ENCODE data around the gene DAPK2.
A peak's percentile ranks its signal among the peaks of the same experiment; 100 is the strongest.

DAPK2 gene

DNA sequence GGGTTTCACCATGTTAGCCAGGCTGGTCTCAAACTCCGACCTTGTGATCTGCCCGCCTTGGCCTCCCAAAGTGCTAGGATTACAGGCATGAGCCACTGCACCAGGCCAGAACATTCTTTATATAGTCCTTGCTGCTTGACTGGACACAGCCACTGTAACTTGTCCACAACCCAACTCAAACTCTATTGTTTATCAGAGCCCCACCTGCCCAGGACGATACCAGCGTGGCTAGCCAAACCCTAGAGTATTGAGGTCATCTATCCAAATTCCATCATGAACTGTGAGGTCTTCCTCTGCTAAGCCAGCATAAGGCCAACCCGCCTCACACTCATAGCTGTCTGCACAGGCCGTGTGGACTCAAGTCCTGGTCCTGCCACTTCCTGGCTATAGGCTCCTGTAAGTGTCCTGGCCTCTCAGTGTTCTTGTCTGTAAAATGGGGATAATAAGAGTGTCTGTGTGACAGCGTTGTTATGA lies 63.9 kb downstream of the DAPK2 start:
- Histone ChIP-seq H3K4me3 (ENCODE audit: low read depth, low read length) (no peak overlapping the region), H3K27ac (peak overlapping the region; percentile 68), H3K36me3 (no peaks in the 10 kb centered on the region), H3K27me3 (ENCODE audit: insufficient read depth, low read depth, severe bottlenecking) (no peaks in the 10 kb centered on the region), H3K9me3 (ENCODE audit: severe bottlenecking) (no peaks in the 10 kb centered on the region)
- TF ChIP-seq, protein P1, sequence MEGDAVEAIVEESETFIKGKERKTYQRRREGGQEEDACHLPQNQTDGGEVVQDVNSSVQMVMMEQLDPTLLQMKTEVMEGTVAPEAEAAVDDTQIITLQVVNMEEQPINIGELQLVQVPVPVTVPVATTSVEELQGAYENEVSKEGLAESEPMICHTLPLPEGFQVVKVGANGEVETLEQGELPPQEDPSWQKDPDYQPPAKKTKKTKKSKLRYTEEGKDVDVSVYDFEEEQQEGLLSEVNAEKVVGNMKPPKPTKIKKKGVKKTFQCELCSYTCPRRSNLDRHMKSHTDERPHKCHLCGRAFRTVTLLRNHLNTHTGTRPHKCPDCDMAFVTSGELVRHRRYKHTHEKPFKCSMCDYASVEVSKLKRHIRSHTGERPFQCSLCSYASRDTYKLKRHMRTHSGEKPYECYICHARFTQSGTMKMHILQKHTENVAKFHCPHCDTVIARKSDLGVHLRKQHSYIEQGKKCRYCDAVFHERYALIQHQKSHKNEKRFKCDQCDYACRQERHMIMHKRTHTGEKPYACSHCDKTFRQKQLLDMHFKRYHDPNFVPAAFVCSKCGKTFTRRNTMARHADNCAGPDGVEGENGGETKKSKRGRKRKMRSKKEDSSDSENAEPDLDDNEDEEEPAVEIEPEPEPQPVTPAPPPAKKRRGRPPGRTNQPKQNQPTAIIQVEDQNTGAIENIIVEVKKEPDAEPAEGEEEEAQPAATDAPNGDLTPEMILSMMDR (IDR thresholded peaks at IDR 0.05; ENCODE audit: low read depth, low read length) = no peak
- DNase-seq = no peak

DNA sequence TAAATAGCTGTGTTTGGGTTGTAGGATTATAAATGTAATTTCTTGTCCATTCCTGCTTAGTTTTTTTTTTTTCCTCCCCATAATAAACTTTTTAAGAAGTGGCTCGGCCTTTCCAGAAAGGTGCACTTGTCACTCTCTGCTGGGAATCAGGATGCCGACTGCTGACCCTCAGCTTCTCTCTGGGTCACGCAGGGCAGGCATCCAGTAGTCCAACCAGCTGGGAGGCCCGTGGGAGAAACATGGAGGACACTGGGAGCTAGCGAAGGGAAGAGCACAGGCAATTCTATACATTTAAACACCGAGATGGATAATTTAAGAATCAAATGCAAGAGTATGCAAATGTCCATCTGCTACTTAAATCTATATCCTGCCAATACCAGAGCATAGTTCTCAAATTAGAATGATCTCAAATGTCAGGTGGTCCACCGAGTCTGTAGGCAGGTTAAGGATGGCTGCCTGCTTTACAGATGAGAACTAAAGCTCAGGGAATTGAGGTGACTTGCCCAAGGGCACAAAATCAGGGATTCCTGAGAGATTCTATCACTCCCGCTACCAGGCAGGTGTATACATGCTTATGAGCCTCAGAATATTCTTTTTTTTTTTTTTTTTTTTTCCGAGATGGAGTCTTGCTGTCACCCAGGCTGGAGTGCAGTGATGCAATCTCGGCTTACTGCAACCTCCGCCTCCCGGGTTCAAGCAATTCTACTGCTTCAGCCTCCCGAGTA lies 64.5 kb downstream of the DAPK2 start:
- no peak for DNase-seq
- no peaks in the 10 kb centered on the region for H3K36me3 ChIP-seq
- no peaks in the 10 kb centered on the region for H3K27me3 ChIP-seq (ENCODE audit: insufficient read depth, low read depth, severe bottlenecking)
- no peak overlapping the region for H3K27ac ChIP-seq
- no peak overlapping the region for H3K4me3 ChIP-seq (ENCODE audit: low read depth, low read length)
- H3K9me3 ChIP-seq (ENCODE audit: severe bottlenecking) = no peaks in the 10 kb centered on the region
- TF ChIP-seq, protein P1 (IDR thresholded peaks at IDR 0.05; ENCODE audit: low read depth, low read length) = no peak

DNA sequence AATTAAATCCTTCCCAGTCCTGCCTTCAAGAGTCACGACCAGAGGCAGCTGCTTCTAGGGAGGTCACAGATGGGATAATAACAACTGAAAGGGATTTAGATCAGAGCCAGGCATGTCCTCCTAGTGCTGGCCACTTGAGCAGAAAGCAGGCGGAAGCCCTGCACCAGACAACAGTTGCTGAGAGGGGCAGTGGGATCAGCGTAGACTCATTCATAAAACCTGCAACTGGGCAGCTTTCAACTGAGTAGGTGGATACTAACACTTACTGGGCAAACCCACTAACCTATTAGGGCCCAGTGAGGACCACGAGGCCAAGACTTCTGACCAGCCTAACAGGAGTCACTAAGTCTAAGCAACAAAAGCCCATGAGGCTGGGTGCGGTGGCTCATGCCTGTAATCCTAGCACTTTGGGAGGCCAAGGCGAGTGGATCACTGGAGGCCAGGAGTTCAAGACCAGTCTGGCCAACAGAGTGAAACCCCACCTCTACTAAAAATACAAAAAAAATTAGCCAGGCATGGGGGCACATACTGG lies 67.0 kb downstream of the DAPK2 start:
- Histone ChIP-seq H3K36me3 (no peaks in the 10 kb centered on the region), H3K27me3 (ENCODE audit: insufficient read depth, low read depth, severe bottlenecking) (no peaks in the 10 kb centered on the region), H3K4me3 (ENCODE audit: low read depth, low read length) (no peak overlapping the region), H3K27ac (peak overlapping the region; percentile 80), H3K9me3 (ENCODE audit: severe bottlenecking) (no peaks in the 10 kb centered on the region)
- peak; percentile 86 for DNase-seq
- TF ChIP-seq, protein P1 (IDR thresholded peaks at IDR 0.05; ENCODE audit: low read depth, low read length) = peak; percentile 14; the same call in 1 of the 2 replicates

DNA sequence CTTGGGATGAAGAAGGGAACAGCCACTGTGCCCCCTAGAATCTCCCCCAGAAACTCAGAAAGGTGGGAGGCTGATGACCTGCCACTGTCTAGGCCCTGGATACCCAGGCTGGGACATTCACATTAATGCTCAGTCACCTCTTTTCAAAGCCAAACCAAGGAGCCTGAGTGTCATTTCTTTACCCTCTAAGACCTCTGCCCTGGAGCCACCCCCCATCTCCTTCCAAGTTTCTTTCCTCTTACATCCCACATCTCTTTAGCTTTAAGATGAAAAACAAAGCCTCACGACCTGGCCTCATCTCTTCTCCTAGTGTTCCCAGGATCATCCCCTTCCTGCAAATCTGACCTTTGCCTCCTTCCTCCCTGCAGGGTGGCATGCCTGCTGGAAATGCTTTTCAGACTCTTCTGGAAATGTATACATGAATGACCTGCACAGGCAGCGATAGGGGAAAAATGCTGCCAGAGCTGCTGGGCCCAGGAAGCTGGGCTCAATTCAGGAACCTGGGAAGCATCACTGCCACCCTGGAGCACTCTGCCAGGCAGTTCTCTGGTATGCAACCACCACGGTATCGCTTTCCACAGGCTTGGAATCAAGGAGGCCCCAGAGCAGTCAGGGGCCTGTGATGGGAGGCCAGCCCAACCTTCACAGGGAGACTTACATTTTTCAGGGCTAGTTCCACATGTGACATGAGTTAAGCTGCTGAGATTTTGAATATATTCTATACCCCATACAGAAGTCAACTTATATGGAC lies 67.6 kb downstream of the DAPK2 start:
- no peak for DNase-seq
- no peaks in the 10 kb centered on the region for H3K36me3 ChIP-seq
- TF ChIP-seq, protein P1 (IDR thresholded peaks at IDR 0.05; ENCODE audit: low read depth, low read length) = no peak

DNA sequence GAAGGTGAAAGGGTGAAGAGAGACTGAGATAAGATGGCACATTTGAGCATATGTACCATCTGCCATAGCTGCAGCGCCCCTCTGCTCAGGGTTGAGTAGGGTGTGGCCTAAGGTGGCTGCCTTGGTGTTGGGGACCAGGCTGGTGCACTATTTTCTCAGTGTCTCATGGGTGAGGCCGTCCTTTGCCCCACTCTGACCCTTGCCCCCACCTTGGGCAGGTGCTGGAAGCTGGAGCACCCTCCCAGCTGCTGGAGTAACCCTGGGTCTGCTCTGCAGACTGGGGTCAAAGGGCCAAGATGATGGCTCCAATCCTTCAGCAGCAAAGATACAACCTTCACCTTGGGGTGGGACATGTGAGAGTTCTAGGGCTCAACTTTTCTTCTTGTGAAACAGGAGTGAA lies 69.2 kb downstream of the DAPK2 start:
- Histone ChIP-seq H3K27ac (no peak overlapping the region), H3K27me3 (ENCODE audit: insufficient read depth, low read depth, severe bottlenecking) (no peaks in the 10 kb centered on the region), H3K36me3 (no peaks in the 10 kb centered on the region), H3K4me3 (ENCODE audit: low read depth, low read length) (no peak overlapping the region), H3K9me3 (ENCODE audit: severe bottlenecking) (no peaks in the 10 kb centered on the region)
- TF ChIP-seq, protein P1 (IDR thresholded peaks at IDR 0.05; ENCODE audit: low read depth, low read length) = no peak
- no peak for DNase-seq

More for the DNA sequence above, 67.6 kb downstream of the DAPK2 start:
- no peaks in the 10 kb centered on the region for H3K27me3 ChIP-seq (ENCODE audit: insufficient read depth, low read depth, severe bottlenecking)
- H3K9me3 ChIP-seq (ENCODE audit: severe bottlenecking) = no peaks in the 10 kb centered on the region
- H3K4me3 ChIP-seq (ENCODE audit: low read depth, low read length) = no peak overlapping the region
- H3K27ac ChIP-seq = peak overlapping the region; percentile 80

Measured in WERI-Rb-1 (cell line).